HepG2 (cell line): ENCODE results near the gene SOS2. TPM values are rescaled to one million over a fixed set of nuclear protein-coding genes. Genes with fewer than 3 reads are reported as not detected.

Experiments used
- JDP2 ChIP-seq: sonication (generic); formaldehyde crosslinking; IDR thresholded peaks from 2 replicates; pipeline ENCODE4 v1.8.1; 2022; ENCODE audit warnings: missing genetic modification reagents, borderline replicate concordance
- KAT7 ChIP-seq: IDR thresholded peaks from 2 replicates; pipeline ENCODE4 v1.6.1; 2018; ENCODE audit warnings: borderline replicate concordance, missing compliant biosample characterization
- NONO ChIP-seq, 2 experiments: fragments of 450-650 bp in 1 of 2; sonication (generic) in 1 of 2; formaldehyde crosslinking in 1 of 2; IDR thresholded peaks in 1 of 2; conservative IDR thresholded peaks in 1 of 2; 2 replicates each; pipeline versions ENCODE4 v1.6.1 to v1.8.0; 2017 to 2022; ENCODE audit warnings: mild to moderate bottlenecking in 1 of 2, missing genetic modification reagents in 1 of 2, moderate library complexity in 1 of 2
- TGIF2 ChIP-seq: IDR thresholded peaks from 2 replicates; pipeline ENCODE4 v1.6.1; 2016; ENCODE audit warnings: control low read depth, missing compliant biosample characterization
- ZBTB21 ChIP-seq: sonication (generic); formaldehyde crosslinking; IDR thresholded peaks from 2 replicates; pipeline ENCODE4 v1.4.0; 2020; ENCODE audit warnings: missing genetic modification reagents
- ZC3H4 ChIP-seq: sonication (generic); formaldehyde crosslinking; IDR thresholded peaks from 2 replicates; pipeline ENCODE4 v1.4.0; 2020; ENCODE audit warnings: missing genetic modification reagents, borderline replicate concordance
- ZEB1 ChIP-seq: IDR thresholded peaks from 2 replicates; pipeline ENCODE4 v1.6.1; 2012; ENCODE audit warnings: mild to moderate bottlenecking, low read depth, inconsistent platforms; ENCODE audit not compliant: insufficient replicate concordance
- ZKSCAN8 ChIP-seq: IDR thresholded peaks from 2 replicates; pipeline ENCODE4 v1.6.1; 2016; ENCODE audit warnings: borderline replicate concordance, missing genetic modification reagents, missing compliant biosample characterization
- ZNF546 ChIP-seq: sonication (generic); formaldehyde crosslinking; conservative IDR thresholded peaks from 2 replicates; pipeline ENCODE4 v1.8.1; 2023; ENCODE audit warnings: mild to moderate bottlenecking, missing genetic modification reagents
- ZNF569 ChIP-seq: sonication (generic); formaldehyde crosslinking; IDR thresholded peaks from 2 replicates; pipeline ENCODE4 v1.5.0; 2020; ENCODE audit warnings: mild to moderate bottlenecking, missing genetic modification reagents, moderate library complexity, borderline replicate concordance
- polyA plus RNA-seq, 8 experiments: library from polyadenylated mRNA; depleted of rRNA in 3 of 8; stranded (reverse) in 7 of 8; unstranded in 1 of 8; fragments of >200 nt; fragmentation: Illumina TruSeq in 4 of 8; extraction: Trizol in 4 of 8; gene quantifications; 2 replicates each; pipeline versions ENCODE4 v1.2.1 to v1.2.3, GENCODE V29; 2011 to 2016; ENCODE audit warnings: low read depth in 4 of 8, missing spikeins in 1 of 8, mixed read lengths in 1 of 8; ENCODE audit not compliant: insufficient read depth in 1 of 8
- total RNA-seq, 5 experiments: library from RNA; depleted of rRNA; stranded (reverse); fragments of >200 nt; fragmentation: Illumina TruSeq; extraction: Trizol; gene quantifications; 2 replicates each; pipeline ENCODE4 v1.2.3, GENCODE V29; 2016; ENCODE audit warnings: low read depth in 1 of 5
- TF ChIP-seq, protein P1 (sequence below): sonication (generic); formaldehyde crosslinking; IDR thresholded peaks from 2 replicates; pipeline ENCODE4 v1.4.0; 2020; ENCODE audit warnings: mild to moderate bottlenecking, missing genetic modification reagents
- TF ChIP-seq, protein P2 (sequence below): sonication (generic); formaldehyde crosslinking; IDR thresholded peaks from 2 replicates; pipeline ENCODE4 v1.8.0; 2023; ENCODE audit warnings: mild to moderate bottlenecking, missing genetic modification reagents
- TF ChIP-seq, protein P3 (sequence below): IDR thresholded peaks from 2 replicates; pipeline ENCODE4 v1.6.1; 2016; ENCODE audit warnings: mild to moderate bottlenecking

The SOS2 gene
- total and polyA plus RNA-seq, 2 of the 13 experiments (the other 11 are each of a cell fraction or from before 2014, with no cell fraction given), result 9.3 to 12.1 TPM

DNA sequence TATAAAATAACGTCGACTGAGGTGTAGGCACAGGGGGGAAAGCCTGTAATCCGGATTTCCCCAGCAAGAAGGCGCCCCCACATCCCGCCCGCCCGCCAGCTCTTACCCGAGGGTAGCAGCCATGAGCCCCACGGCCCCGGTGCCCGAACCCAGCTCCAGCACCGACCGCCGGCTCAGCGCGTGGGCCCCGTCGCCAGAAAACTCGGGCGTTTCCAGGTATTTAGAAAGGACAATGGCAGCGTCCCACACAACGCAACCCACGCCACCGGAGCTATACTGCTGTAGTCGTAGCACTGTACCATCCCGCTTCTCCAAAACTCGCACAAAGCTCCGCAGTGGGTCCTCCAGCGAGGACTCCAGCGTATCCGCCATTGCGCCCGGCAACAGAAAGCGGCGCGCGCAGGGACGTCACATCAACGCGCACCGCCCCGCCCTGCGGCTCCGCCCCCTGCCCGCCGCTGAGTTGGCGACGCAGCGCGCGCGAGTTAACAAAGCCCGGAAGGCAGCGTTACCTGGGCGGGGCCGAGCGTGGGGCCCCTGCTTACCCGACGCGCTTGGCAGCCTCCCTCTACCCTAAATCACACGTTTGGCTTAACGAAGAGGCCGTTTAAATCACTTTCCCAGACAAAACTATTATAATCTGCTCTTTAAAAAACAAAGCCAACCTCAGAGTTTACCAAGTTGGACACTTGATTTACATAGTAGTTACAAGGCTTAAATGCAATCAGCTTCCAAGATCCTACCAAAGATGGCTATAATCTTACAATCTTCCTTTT lies 115.0 kb downstream of the SOS2 start, which contains the start of gene VCPKMT (continued):
- TF ChIP-seq, protein P1, sequence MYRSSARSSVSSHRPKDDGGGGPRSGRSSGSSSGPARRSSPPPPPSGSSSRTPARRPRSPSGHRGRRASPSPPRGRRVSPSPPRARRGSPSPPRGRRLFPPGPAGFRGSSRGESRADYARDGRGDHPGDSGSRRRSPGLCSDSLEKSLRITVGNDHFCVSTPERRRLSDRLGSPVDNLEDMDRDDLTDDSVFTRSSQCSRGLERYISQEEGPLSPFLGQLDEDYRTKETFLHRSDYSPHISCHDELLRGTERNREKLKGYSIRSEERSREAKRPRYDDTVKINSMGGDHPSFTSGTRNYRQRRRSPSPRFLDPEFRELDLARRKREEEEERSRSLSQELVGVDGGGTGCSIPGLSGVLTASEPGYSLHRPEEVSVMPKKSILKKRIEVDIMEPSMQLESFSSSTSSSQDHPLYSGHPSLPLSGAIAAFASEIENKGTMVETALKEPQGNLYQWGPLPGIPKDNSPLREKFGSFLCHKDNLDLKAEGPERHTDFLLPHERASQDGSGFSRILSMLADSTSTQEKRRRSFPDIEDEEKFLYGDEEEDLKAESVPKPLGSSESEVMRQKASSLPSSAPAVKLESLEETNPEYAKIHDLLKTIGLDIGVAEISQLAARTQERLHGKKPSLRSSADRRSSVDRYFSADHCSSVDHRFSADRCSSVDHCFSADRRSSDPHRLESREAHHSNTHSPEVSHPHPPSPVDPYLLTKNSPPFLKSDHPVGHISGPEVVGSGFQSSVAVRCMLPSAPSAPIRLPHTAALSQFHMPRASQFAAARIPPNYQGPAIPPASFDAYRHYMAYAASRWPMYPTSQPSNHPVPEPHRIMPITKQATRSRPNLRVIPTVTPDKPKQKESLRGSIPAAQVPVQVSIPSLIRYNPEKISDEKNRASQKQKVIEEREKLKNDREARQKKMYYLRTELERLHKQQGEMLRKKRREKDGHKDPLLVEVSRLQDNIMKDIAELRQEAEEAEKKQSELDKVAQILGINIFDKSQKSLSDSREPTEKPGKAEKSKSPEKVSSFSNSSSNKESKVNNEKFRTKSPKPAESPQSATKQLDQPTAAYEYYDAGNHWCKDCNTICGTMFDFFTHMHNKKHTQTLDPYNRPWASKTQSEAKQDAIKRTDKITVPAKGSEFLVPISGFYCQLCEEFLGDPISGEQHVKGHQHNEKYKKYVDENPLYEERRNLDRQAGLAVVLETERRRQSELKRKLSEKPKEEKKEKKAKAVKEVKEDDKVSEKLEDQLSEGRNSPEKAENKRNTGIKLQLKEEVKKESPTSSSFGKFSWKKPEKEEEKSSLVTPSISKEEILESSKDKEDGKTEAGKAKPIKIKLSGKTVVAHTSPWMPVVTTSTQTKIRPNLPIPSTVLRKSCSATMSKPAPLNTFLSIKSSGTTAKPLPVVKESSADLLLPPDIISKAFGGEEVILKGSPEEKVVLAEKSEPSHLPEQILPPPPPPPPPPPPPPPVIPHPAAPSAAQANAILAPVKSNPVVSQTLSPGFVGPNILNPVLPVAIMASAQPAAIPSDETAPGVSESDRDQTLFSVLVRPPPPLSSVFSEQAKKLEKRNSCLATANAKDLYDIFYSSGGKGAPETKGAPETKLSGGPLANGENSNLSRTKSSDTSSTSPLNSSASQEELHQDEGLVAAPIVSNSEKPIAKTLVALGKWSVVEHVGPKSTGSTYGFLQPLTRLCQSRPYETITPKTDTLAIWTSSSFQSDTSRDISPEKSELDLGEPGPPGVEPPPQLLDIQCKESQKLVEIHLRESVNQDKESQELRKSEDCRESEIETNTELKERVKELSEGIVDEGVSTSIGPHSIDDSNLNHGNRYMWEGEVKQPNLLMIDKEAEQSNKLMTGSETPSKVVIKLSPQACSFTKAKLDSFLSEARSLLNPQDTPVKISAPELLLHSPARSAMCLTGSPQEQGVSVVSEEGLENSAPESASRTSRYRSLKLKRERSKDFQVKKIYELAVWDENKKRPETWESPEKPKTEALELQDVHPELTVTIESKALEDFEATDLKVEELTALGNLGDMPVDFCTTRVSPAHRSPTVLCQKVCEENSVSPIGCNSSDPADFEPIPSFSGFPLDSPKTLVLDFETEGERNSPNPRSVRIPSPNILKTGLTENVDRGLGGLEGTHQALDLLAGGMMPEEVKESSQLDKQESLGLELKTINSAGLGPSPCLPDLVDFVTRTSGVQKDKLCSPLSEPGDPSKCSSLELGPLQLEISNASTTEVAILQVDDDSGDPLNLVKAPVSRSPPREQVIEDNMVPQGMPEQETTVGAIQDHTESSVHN, result no peak
- TF ChIP-seq ZC3H4 (CRISPR knock-in tag) (no peak), ZEB1 (peak; percentile 35), ZNF569 (CRISPR knock-in tag) (no peak), NONO (IDR thresholded peaks at IDR 0.05) (no peak), NONO (CRISPR knock-in tag; conservative IDR thresholded peaks at IDR 0.05) (peak; percentile 87), ZBTB21 (CRISPR knock-in tag) (0 out of 2 replicates have a peak, but pooled peaks have one; percentile 34), ZKSCAN8 (0 out of 2 replicates have a peak, but pooled peaks have one; percentile 26), TGIF2 (CRISPR knock-in tag) (peak; percentile 70; the same call in 1 of the 2 replicates), JDP2 (no peak), ZNF546 (CRISPR knock-in tag) (no peak), KAT7 (peak; percentile 72; the same call in 1 of the 2 replicates)
- TF ChIP-seq, protein P2, sequence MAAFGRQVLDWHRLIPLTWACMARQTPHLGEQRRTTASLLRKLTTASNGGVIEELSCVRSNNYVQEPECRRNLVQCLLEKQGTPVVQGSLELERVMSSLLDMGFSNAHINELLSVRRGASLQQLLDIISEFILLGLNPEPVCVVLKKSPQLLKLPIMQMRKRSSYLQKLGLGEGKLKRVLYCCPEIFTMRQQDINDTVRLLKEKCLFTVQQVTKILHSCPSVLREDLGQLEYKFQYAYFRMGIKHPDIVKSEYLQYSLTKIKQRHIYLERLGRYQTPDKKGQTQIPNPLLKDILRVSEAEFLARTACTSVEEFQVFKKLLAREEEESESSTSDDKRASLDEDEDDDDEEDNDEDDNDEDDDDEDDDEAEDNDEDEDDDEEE (CRISPR knock-in tag), result no peak
- TF ChIP-seq, protein P3, sequence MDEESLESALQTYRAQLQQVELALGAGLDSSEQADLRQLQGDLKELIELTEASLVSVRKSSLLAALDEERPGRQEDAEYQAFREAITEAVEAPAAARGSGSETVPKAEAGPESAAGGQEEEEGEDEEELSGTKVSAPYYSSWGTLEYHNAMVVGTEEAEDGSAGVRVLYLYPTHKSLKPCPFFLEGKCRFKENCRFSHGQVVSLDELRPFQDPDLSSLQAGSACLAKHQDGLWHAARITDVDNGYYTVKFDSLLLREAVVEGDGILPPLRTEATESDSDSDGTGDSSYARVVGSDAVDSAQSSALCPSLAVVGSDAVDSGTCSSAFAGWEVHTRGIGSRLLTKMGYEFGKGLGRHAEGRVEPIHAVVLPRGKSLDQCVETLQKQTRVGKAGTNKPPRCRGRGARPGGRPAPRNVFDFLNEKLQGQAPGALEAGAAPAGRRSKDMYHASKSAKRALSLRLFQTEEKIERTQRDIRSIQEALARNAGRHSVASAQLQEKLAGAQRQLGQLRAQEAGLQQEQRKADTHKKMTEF (CRISPR knock-in tag), result peak; percentile 95
